H1 (cell line): ENCODE results near the gene FRY. TPM values are rescaled to one million over a fixed set of nuclear protein-coding genes. Genes with fewer than 3 reads are reported as not detected.

Source experiments
- TAF7 ChIP-seq: optimal IDR thresholded peaks from 2 replicates; pipeline ENCODE3; 2011; ENCODE audit warnings: low read depth, mild to moderate bottlenecking, inconsistent platforms, low read length, moderate library complexity, borderline replicate concordance
- polyA plus RNA-seq, 7 experiments: library from polyadenylated mRNA; depleted of rRNA in 3 of 7; stranded (reverse) in 5 of 7; unstranded in 2 of 7; fragments of >200 nt in 5 of 7; fragments of 200-250 nt in 2 of 7; gene quantifications; 1 replicate in 5 of 7; 2 replicates in 1 of 7; 4 replicates in 1 of 7; pipeline versions ENCODE4 v1.2.1 to v1.2.3, GENCODE V29; 2011 to 2013; ENCODE audit warnings: missing spikeins in 2 of 7, mixed read lengths in 2 of 7
- total RNA-seq: library from RNA; stranded (reverse); fragmentation: NEBNext Ultra II Directional; extraction: Animal tissue kit (Norgen Biotek cat#: 25700); gene quantifications from 2 replicates; pipeline ENCODE4 v1.2.1, GENCODE V29; 2021

FRY gene
- total and polyA plus RNA-seq, 2 of the 8 experiments (the other 6 are each of a cell fraction or from before 2014, with no cell fraction given): 4.3 to 9.2 TPM

- TF ChIP-seq TAF7: no peak
- TF ChIP-seq, all 59 proteins: peak for 0
Observed at GRCh38 chr13:32125751-32126150, 94.2 kb downstream of the FRY start (continued).
